Pancreas (tissue), 10 donors: Measurements from ENCODE around the gene LCN9. TPM values are rescaled to one million over a fixed set of nuclear protein-coding genes. Genes with fewer than 3 reads are reported as not detected.

ENCODE experiments used
- ATAC-seq, 4 donors: fragments of 200-7000 bp; cut with Tn5 transposase; one replicate each; pipeline versions ENCODE4 v1.8.0 to v1.9.1; 2020; ENCODE audit warnings: mild to moderate bottlenecking in 4 of 4, moderate library complexity in 4 of 4
- DNase-seq, 6 donors: peaks; one replicate each; pipeline ENCODE4 v3.0.0-alpha.2; 2020
- FAIRE-seq: peaks from 2 replicates; lab custom pipeline; 2012; peaks lifted over from hg19 to GRCh38; lab: Jason Lieb, UNC
- H3K27ac ChIP-seq, 4 donors: fragments of 200-600 bp; sonication (generic); 1 replicate in 3 of 4; 2 replicates in 1 of 4; pipeline versions ENCODE4 v1.5.0 to v1.8.0; 2020
- H3K27me3 ChIP-seq, 4 donors: fragments of 200-600 bp; one replicate each; pipeline ENCODE4 v1.8.0; 2021
- H3K36me3 ChIP-seq, 3 donors: fragments of 200-600 bp; sonication (generic) in 1 of 3; one replicate each; pipeline versions ENCODE4 v1.5.0 to v1.8.0; 2020 to 2021
- H3K4me1 ChIP-seq, 3 donors: fragments of 200-600 bp; one replicate each; pipeline ENCODE4 v1.8.0; 2021
- H3K4me3 ChIP-seq, 4 donors: fragments of 200-600 bp; sonication (generic) in 2 of 4; one replicate each; pipeline versions ENCODE4 v1.5.0 to v1.8.0; 2020 to 2021
- H3K9me3 ChIP-seq, 4 donors: fragments of 200-600 bp; one replicate each; pipeline ENCODE4 v1.8.0; 2021
- CTCF ChIP-seq, 4 donors: fragments of 200-600 bp; sonication (generic) in 3 of 4; IDR thresholded peaks; one replicate each; pipeline versions ENCODE4 v1.5.0 to v1.8.0; 2021; ENCODE audit warnings: antibody characterized with exemption in 4 of 4
- WGBS, 2 donors: extraction: QIAGEN DNeasy Blood & Tissue Kit; methylation state at CpG; one replicate each; pipeline ENCODE4 v1.1.7; 2013; 5-methylcytosine and 5-hydroxymethylcytosine counted together
- intact Hi-C, 3 donors: fragments of 100-400 bp; cut with DNase I; formaldehyde crosslinking; loops; one replicate each; pipeline versions ENCODE4 v1.11.1 to v1.14.2; 2022
- polyA plus RNA-seq, 2 donors: library from polyadenylated mRNA; stranded (reverse); fragments of 200-250 nt; gene quantifications; one replicate each; pipeline ENCODE4 v1.2.3, GENCODE V29; 2013
- total RNA-seq, 6 donors: library from RNA; stranded (reverse); fragmentation: NEBNext Ultra II Directional in 4 of 6; extraction: Animal tissue kit (Norgen Biotek cat#: 25700) in 4 of 6; gene quantifications; one replicate each; pipeline versions ENCODE4 v1.2.1 to v1.2.4, GENCODE V29; 2021 to 2023
- donor health status: healthy with polysubstance abuse.
- donor health status: DM: no; HTN: no; CAD: no; lungs with moderate emphysema.
- donor health status: DM: no; HTN: no; CAD: no.
- donor health status: control.
- donor health status: control.
- donor health status: Bipolar disorder and iron deficiency.
- donor health status: DM: yes; HTN: yes; CAD: no.
- donor health status: DM: no; HTN: no; CAD: no.
- donor health status: DM: no; HTN: no; CAD: no.
- donor health status: DM: yes; HTN: yes; CAD: no.

Gene LCN9
- total and polyA plus RNA-seq, 8 donors: not detected

DNA sequence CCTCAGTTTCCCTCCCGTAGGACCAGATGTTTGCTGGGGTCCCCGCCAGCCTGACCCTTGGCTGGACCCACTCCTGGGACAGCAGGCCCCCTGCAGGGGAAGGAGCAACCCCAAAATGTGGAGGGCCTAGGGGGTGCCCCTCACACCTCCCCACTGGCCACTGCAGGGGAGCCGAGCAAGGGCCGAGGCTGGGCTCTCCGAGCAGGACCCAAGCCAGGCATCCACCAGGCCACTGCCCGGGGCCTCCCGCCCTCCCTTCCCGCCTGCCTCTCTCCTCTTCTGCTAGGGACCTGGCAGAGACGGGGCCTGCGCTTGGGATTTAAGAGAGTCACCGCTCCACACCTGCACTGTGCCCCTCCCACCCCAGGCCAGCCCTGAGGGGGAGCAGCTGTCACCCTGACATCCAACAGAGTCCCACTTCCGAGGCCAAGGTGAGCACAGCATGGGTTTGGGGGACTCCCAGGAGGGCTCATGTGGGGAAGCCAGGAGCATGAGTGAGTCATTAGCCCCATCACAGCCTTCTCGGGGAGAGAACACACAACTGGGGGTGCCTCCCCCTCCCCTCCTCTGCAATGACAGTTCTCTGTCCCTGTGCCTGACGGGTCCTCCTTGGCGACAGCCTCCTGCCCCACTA is 20.4 kb downstream of the LCN9 start:
- WGBS, 2 donors: 44 to 63% methylated on average over 12 to 15 of the region's 15 CpGs
- Histone ChIP-seq H3K4me1 (no peaks in the 10 kb centered on the region), H3K4me3 (no peak overlapping the region), H3K27me3 (no peaks in the 10 kb centered on the region), H3K36me3 (no peaks in the 10 kb centered on the region), H3K27ac (no peak overlapping the region), H3K9me3 (no peaks in the 10 kb centered on the region)
- DNase-seq: peak in 1 of 6 donors; percentile 50
- intact Hi-C loops: no loop called here
- no peak for TF ChIP-seq CTCF (IDR thresholded peaks at IDR 0.05)
- FAIRE-seq: no peak
- no peak for ATAC-seq

GRCh38 chr9:135684691-135685090 is 21.6 kb downstream of the LCN9 start:
- DNase-seq: no peak

GRCh38 chr9:135687216-135687615 is 24.1 kb downstream of the LCN9 start:
- no peak for TF ChIP-seq CTCF (IDR thresholded peaks at IDR 0.05)
- Histone ChIP-seq H3K4me1 (no peaks in the 10 kb centered on the region), H3K27me3 (no peaks in the 10 kb centered on the region), H3K4me3 (no peak overlapping the region), H3K36me3 (no peaks in the 10 kb centered on the region), H3K9me3 (no peaks in the 10 kb centered on the region), H3K27ac (no peak overlapping the region)
- ATAC-seq: no peak
- FAIRE-seq: no peak
- peak in 1 of 6 donors; percentile 62 for DNase-seq
- 65 to 78% methylated on average over 15 of the region's 15 CpGs for WGBS, 2 donors
- intact Hi-C loops: no loop called here

More at GRCh38 chr9:135684691-135685090, 21.6 kb downstream of the LCN9 start:
- intact Hi-C loops: no loop called here
- no peaks in the 10 kb centered on the region for H3K27me3 ChIP-seq
- ATAC-seq: no peak
- no peak for TF ChIP-seq CTCF (IDR thresholded peaks at IDR 0.05)
- H3K4me3 ChIP-seq: no peak overlapping the region
- no peaks in the 10 kb centered on the region for H3K36me3 ChIP-seq
- no peaks in the 10 kb centered on the region for H3K9me3 ChIP-seq
- H3K4me1 ChIP-seq: no peaks in the 10 kb centered on the region
- H3K27ac ChIP-seq: no peak overlapping the region
- 48 to 58% methylated on average over 17 of the region's 17 CpGs for WGBS, 2 donors
- FAIRE-seq: no peak

DNA sequence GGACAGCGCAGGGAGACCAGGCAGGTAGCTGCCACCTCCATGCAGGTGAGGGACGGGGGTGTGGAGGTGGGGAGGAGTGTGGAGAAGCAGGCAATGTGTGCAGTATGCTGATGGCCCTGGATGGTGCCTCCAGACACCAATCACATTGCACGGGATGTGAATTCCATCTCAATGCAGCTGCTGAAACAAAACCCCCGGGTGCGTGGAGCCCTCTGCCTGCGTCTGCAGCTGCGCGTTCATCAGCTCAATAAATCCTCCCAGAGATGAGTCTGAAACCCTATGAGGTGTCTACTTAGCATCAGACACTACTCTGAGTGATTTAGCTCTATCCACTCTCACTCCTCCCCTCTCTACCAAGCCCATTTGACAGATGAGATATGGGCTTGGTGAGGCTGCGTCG is 25.9 kb downstream of the LCN9 start:
- H3K27ac ChIP-seq: no peak overlapping the region
- intact Hi-C loops: no loop called here
- no peak for ATAC-seq
- no peak overlapping the region for H3K4me3 ChIP-seq
- TF ChIP-seq CTCF (IDR thresholded peaks at IDR 0.05): no peak
- no peak for FAIRE-seq
- DNase-seq: peak in 1 of 6 donors; percentile 39
- no peaks in the 10 kb centered on the region for H3K9me3 ChIP-seq
- H3K27me3 ChIP-seq: no peaks in the 10 kb centered on the region
- H3K36me3 ChIP-seq: no peaks in the 10 kb centered on the region
- no peaks in the 10 kb centered on the region for H3K4me1 ChIP-seq
- 60 to 72% methylated on average over 10 of the region's 10 CpGs for WGBS, 2 donors

DNA sequence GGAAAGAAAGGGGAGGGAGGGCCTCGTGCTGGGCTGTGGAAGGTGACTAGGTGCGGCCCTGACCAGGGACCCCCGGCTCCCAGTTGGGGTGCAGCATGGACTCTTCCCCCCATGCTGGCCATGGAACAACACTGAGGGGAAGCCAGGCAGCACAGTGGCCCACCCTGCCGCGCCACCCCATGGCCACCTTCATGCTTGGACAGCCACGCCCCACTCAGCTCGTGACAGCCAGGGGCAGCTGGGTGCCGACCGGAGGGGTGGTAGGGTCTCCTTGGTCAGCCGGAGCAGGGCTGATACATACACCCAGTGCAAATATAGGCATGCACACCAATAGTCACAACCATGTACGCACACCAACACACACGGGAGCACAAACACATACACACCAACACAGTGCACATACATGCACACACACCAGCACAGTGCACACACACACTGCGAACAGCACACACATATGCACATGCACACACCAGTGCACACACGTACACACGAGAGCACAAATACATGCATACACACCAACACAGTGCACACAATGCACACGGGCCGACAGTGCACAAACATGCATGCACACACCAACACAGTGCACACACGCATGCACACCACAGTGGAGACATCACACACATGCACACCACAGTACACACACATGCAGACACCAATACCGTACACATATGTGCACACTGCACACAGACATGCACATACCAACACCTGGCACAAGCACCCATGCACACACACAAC is 27.9 kb downstream of the LCN9 start:
- WGBS, 2 donors: 69 to 79% methylated on average over 19 of the region's 19 CpGs
- FAIRE-seq: no peak
- Histone ChIP-seq H3K4me3 (no peak overlapping the region), H3K9me3 (no peaks in the 10 kb centered on the region), H3K27me3 (no peaks in the 10 kb centered on the region), H3K36me3 (no peaks in the 10 kb centered on the region), H3K27ac (no peak overlapping the region), H3K4me1 (no peaks in the 10 kb centered on the region)
- no peak for TF ChIP-seq CTCF (IDR thresholded peaks at IDR 0.05)
- DNase-seq: no peak
- intact Hi-C loops: no loop called here
- ATAC-seq: no peak
